ENCODE measurements around the gene ARHGAP32.

GRCh38 chr11:129117595-129118350, 74.4 kb downstream of the ARHGAP32 start:
- TF ChIP-seq CTCF (IDR thresholded peaks at IDR 0.05) (peak; percentile 74 to 83 (median 80)), POLR2A (IDR thresholded peaks at IDR 0.05) (no peak), EP300 (IDR thresholded peaks at IDR 0.05) (no peak)
